Peyer's patch (tissue), 4 donors: ENCODE results near the gene IGFLR1.

ENCODE experiments used
- CTCF ChIP-seq, 6 experiments: fragments of 450-650 bp in 4 of 6; fragments of 200-600 bp in 2 of 6; sonication (generic) in 1 of 6; IDR thresholded peaks; one replicate each; pipeline ENCODE4 v1.5.1; 2017 to 2019; ENCODE audit warnings: antibody characterized with exemption in 6 of 6, mild to moderate bottlenecking in 3 of 6, moderate library complexity in 1 of 6
- POLR2A ChIP-seq, 2 donors: fragments of 450-650 bp; IDR thresholded peaks; one replicate each; pipeline ENCODE4 v1.5.1; 2017; ENCODE audit warnings: antibody characterized with exemption in 2 of 2, mild to moderate bottlenecking in 2 of 2, moderate library complexity in 2 of 2

GRCh38 chr19:35708391-35708790, 33.9 kb downstream of the IGFLR1 start:
- no peak for TF ChIP-seq CTCF (IDR thresholded peaks at IDR 0.05)
- TF ChIP-seq POLR2A (IDR thresholded peaks at IDR 0.05) = no peak
